ENCODE data around the gene IL17RB. TPM values are rescaled to one million over a fixed set of nuclear protein-coding genes. Genes with fewer than 3 reads are reported as not detected.

IL17RB gene
- total RNA-seq, 1 donor = under 0.01 TPM

- H3K4me1 ChIP-seq (ENCODE audit: insufficient read depth, low read length) = no peaks in the 10 kb centered on the region
- no peak overlapping the region for H3K4me3 ChIP-seq (ENCODE audit: insufficient read depth, low read length)
- no peak overlapping the region for H3K4me2 ChIP-seq (ENCODE audit: insufficient read depth, low read length)
- H3K9me3 ChIP-seq (ENCODE audit: low read depth, low read length) = no peaks in the 10 kb centered on the region
- H3K27ac ChIP-seq (ENCODE audit: low read depth, low read length) = no peak overlapping the region
- H3K79me2 ChIP-seq (ENCODE audit: insufficient read depth, low read length) = no peaks in the 10 kb centered on the region
- H3K27me3 ChIP-seq (ENCODE audit: insufficient read depth, low read length) = no peaks in the 10 kb centered on the region
- no peaks in the 10 kb centered on the region for H4K20me1 ChIP-seq (ENCODE audit: insufficient read depth, low read length)
- no peak for TF ChIP-seq CTCF (IDR thresholded peaks at IDR 0.05; ENCODE audit: extremely low read depth, low read depth, low read length)
- H3K36me3 ChIP-seq (ENCODE audit: insufficient read depth, low read length) = no peaks in the 10 kb centered on the region
- DNase-seq (ENCODE audit: insufficient read length, low spot score, missing footprints) = no peak
- H2AFZ ChIP-seq (ENCODE audit: low read length) = no peak overlapping the region
Measured at GRCh38 chr3:53823026-53823955, 23.1 kb upstream of the IL17RB start.

- TF ChIP-seq CTCF (IDR thresholded peaks at IDR 0.05; ENCODE audit: extremely low read depth, low read depth, low read length) = no peak
- no peaks in the 10 kb centered on the region for H3K4me1 ChIP-seq (ENCODE audit: insufficient read depth, low read length)
- H3K9me3 ChIP-seq (ENCODE audit: low read depth, low read length) = no peaks in the 10 kb centered on the region
- no peak overlapping the region for H3K27ac ChIP-seq (ENCODE audit: low read depth, low read length)
- H3K4me2 ChIP-seq (ENCODE audit: insufficient read depth, low read length) = no peak overlapping the region
- DNase-seq (ENCODE audit: insufficient read length, low spot score, missing footprints) = no peak
- H3K36me3 ChIP-seq (ENCODE audit: insufficient read depth, low read length) = no peaks in the 10 kb centered on the region
- no peak overlapping the region for H3K4me3 ChIP-seq (ENCODE audit: insufficient read depth, low read length)
- no peaks in the 10 kb centered on the region for H4K20me1 ChIP-seq (ENCODE audit: insufficient read depth, low read length)
- no peak overlapping the region for H2AFZ ChIP-seq (ENCODE audit: low read length)
- no peaks in the 10 kb centered on the region for H3K79me2 ChIP-seq (ENCODE audit: insufficient read depth, low read length)
- no peaks in the 10 kb centered on the region for H3K27me3 ChIP-seq (ENCODE audit: insufficient read depth, low read length)
Measured at GRCh38 chr3:53823956-53824657, 22.3 kb upstream of the IL17RB start.

- no peak for TF ChIP-seq CTCF (IDR thresholded peaks at IDR 0.05; ENCODE audit: extremely low read depth, low read depth, low read length)
- no peak overlapping the region for H3K4me3 ChIP-seq (ENCODE audit: insufficient read depth, low read length)
- H3K4me1 ChIP-seq (ENCODE audit: insufficient read depth, low read length) = no peaks in the 10 kb centered on the region
- no peaks in the 10 kb centered on the region for H3K9me3 ChIP-seq (ENCODE audit: low read depth, low read length)
- no peaks in the 10 kb centered on the region for H3K79me2 ChIP-seq (ENCODE audit: insufficient read depth, low read length)
- H3K36me3 ChIP-seq (ENCODE audit: insufficient read depth, low read length) = no peaks in the 10 kb centered on the region
- H4K20me1 ChIP-seq (ENCODE audit: insufficient read depth, low read length) = no peaks in the 10 kb centered on the region
- H2AFZ ChIP-seq (ENCODE audit: low read length) = no peak overlapping the region
- H3K27ac ChIP-seq (ENCODE audit: low read depth, low read length) = no peak overlapping the region
- no peaks in the 10 kb centered on the region for H3K27me3 ChIP-seq (ENCODE audit: insufficient read depth, low read length)
- no peak for DNase-seq (ENCODE audit: insufficient read length, low spot score, missing footprints)
- H3K4me2 ChIP-seq (ENCODE audit: insufficient read depth, low read length) = no peak overlapping the region
Measured at GRCh38 chr3:53824795-53825194, 21.6 kb upstream of the IL17RB start.

- no peak for DNase-seq (ENCODE audit: insufficient read length, low spot score, missing footprints)
- Histone ChIP-seq H3K27ac (ENCODE audit: low read depth, low read length) (no peak overlapping the region), H3K4me1 (ENCODE audit: insufficient read depth, low read length) (no peaks in the 10 kb centered on the region), H3K4me3 (ENCODE audit: insufficient read depth, low read length) (no peak overlapping the region), H4K20me1 (ENCODE audit: insufficient read depth, low read length) (no peaks in the 10 kb centered on the region), H3K79me2 (ENCODE audit: insufficient read depth, low read length) (no peaks in the 10 kb centered on the region), H3K36me3 (ENCODE audit: insufficient read depth, low read length) (no peaks in the 10 kb centered on the region), H3K4me2 (ENCODE audit: insufficient read depth, low read length) (no peak overlapping the region), H2AFZ (ENCODE audit: low read length) (no peak overlapping the region), H3K9me3 (ENCODE audit: low read depth, low read length) (no peaks in the 10 kb centered on the region), H3K27me3 (ENCODE audit: insufficient read depth, low read length) (no peaks in the 10 kb centered on the region)
- TF ChIP-seq CTCF (IDR thresholded peaks at IDR 0.05; ENCODE audit: extremely low read depth, low read depth, low read length) = no peak
Measured at GRCh38 chr3:53826048-53826447, 20.3 kb upstream of the IL17RB start.
